ENCODE results near the gene RAB29. TPM values are rescaled to one million over a fixed set of nuclear protein-coding genes. Genes with fewer than 3 reads are reported as not detected.

The RAB29 gene
- total and polyA plus RNA-seq, 12 donors: 5.6 to 23.1 (median 15.5) TPM

- H3K4me1 ChIP-seq: peaks cover 3 to 68% (median 18%) of the 10 kb centered on the region in 9 donors
- TF ChIP-seq CTCF (IDR thresholded peaks at IDR 0.05): no peak
- DNase-seq (no peak), ATAC-seq (no peak)
- H3K4me3 ChIP-seq: no peak overlapping the region
- peaks cover 6 to 89% (median 67%) of the 10 kb centered on the region in 9 donors for H3K36me3 ChIP-seq
- H3K9me3 ChIP-seq: no peaks in the 10 kb centered on the region
- no peaks in the 10 kb centered on the region for H3K27me3 ChIP-seq
- WGBS, 2 donors: 72 to 74% methylated on average over 2 of the region's 2 CpGs
- intact Hi-C loops (cut with DNase I): loop anchor here in 4 of 10 donors (5.0 to 10.0 kb wide), 3 partner anchors 120 to 308 kb away; no protein-coding TSS in a partner anchor
- H3K27ac ChIP-seq: peak overlapping the region in 6 of 10 donors; percentile 3 to 57 (median 32)
Observed at GRCh38 chr1:205797168-205797567, 21.9 kb upstream of the RAB29 start.

GRCh38 chr1:205794011-205794730, 18.9 kb upstream of the RAB29 start:
- 60 to 67% methylated on average over 5 of the region's 5 CpGs for WGBS, 2 donors
- no peaks in the 10 kb centered on the region for H3K27me3 ChIP-seq
- ATAC-seq: no peak
- intact Hi-C loops (cut with DNase I): loop anchor here in 8 of 10 donors (5.0 to 10.0 kb wide), 5 partner anchors 113 to 313 kb away; no protein-coding TSS in a partner anchor
- peaks cover 0 to 42% (median 6%) of the 10 kb centered on the region in 9 donors for H3K4me1 ChIP-seq
- H3K27ac ChIP-seq: no peak overlapping the region
- no peak for DNase-seq
- H3K36me3 ChIP-seq: peaks cover 5 to 100% (median 67%) of the 10 kb centered on the region in 9 donors
- TF ChIP-seq CTCF (IDR thresholded peaks at IDR 0.05): no peak
- no peak overlapping the region for H3K4me3 ChIP-seq
- no peaks in the 10 kb centered on the region for H3K9me3 ChIP-seq

GRCh38 chr1:205792961-205793673, 17.8 kb upstream of the RAB29 start:
- intact Hi-C loops (cut with DNase I): loop anchor here in 9 of 10 donors (2.0 to 10.0 kb wide), 7 partner anchors 114 to 314 kb away; no protein-coding TSS in a partner anchor
- no peak for TF ChIP-seq CTCF (IDR thresholded peaks at IDR 0.05)
- peak overlapping the region in 4 of 10 donors; percentile 2 to 57 (median 14) for H3K27ac ChIP-seq
- ATAC-seq (no peak), DNase-seq (no peak)
- no peak overlapping the region for H3K4me3 ChIP-seq
- 64 to 68% methylated on average over 6 of the region's 6 CpGs for WGBS, 2 donors
- no peaks in the 10 kb centered on the region for H3K9me3 ChIP-seq
- no peaks in the 10 kb centered on the region for H3K27me3 ChIP-seq
- H3K4me1 ChIP-seq: peaks cover 0 to 32% (median 3%) of the 10 kb centered on the region in 9 donors
- peaks cover 0 to 94% (median 58%) of the 10 kb centered on the region in 9 donors for H3K36me3 ChIP-seq

- no peak for TF ChIP-seq CTCF (IDR thresholded peaks at IDR 0.05)
- Histone ChIP-seq H3K27me3 (no peaks in the 10 kb centered on the region), H3K4me1 (peaks cover 0 to 31% (median 2%) of the 10 kb centered on the region in 9 donors), H3K36me3 (peaks cover 0 to 87% (median 52%) of the 10 kb centered on the region in 9 donors), H3K27ac (peak overlapping the region in 4 of 10 donors; percentile 2 to 57 (median 12)), H3K4me3 (no peak overlapping the region), H3K9me3 (no peaks in the 10 kb centered on the region)
- intact Hi-C loops (cut with DNase I): loop anchor here in 9 of 10 donors (2.0 to 10.0 kb wide), 7 partner anchors 115 to 315 kb away; no protein-coding TSS in a partner anchor
- WGBS, 2 donors: 64 to 80% methylated on average over 8 of the region's 8 CpGs
- DNase-seq (no peak), ATAC-seq (no peak)
Observed at GRCh38 chr1:205792481-205792881, 17.2 kb upstream of the RAB29 start.

Measured in heart right ventricle (tissue), 16 donors.